Esophagus squamous epithelium (tissue), 5 donors: ENCODE measurements around the gene MRM2. TPM values are rescaled to one million over a fixed set of nuclear protein-coding genes. Genes with fewer than 3 reads are reported as not detected.

Experiments
- DNase-seq: peaks from one replicate; lab custom pipeline; 2025; lab: John Stamatoyannopoulos, UW
- H3K27ac ChIP-seq, 4 donors: fragments of 200-600 bp; sonication (generic); one replicate each; pipeline ENCODE4 v1.5.1; 2016 to 2019; ENCODE audit warnings: mild to moderate bottlenecking in 1 of 4
- H3K27me3 ChIP-seq, 4 donors: fragments of 200-600 bp; sonication (generic); 1 replicate in 3 of 4; 2 replicates in 1 of 4; pipeline versions ENCODE4 v1.5.1 to v1.6.0; 2017 to 2021; ENCODE audit warnings: antibody characterized with exemption in 1 of 4
- H3K36me3 ChIP-seq, 3 donors: fragments of 200-600 bp; sonication (generic); one replicate each; pipeline ENCODE4 v1.5.1; 2016 to 2019
- H3K4me1 ChIP-seq, 3 donors: fragments of 200-600 bp; sonication (generic); one replicate each; pipeline ENCODE4 v1.5.1; 2017 to 2019
- H3K4me3 ChIP-seq, 4 donors: fragments of 200-600 bp; sonication (generic); 1 replicate in 3 of 4; 2 replicates in 1 of 4; pipeline ENCODE4 v1.5.1; 2016 to 2019; ENCODE audit warnings: mild to moderate bottlenecking in 2 of 4, moderate library complexity in 1 of 4
- H3K9me3 ChIP-seq, 3 donors: fragments of 200-600 bp; sonication (generic); one replicate each; pipeline ENCODE4 v1.5.1; 2016 to 2019
- CTCF ChIP-seq, 6 experiments: fragments of 450-650 bp in 4 of 6; fragments of 200-600 bp in 2 of 6; sonication (generic) in 2 of 6; IDR thresholded peaks; one replicate each; pipeline ENCODE4 v1.5.1; 2016 to 2019; ENCODE audit warnings: antibody characterized with exemption in 6 of 6, mild to moderate bottlenecking in 4 of 6, moderate library complexity in 4 of 6
- POLR2A ChIP-seq, 4 donors: fragments of 450-650 bp; IDR thresholded peaks; one replicate each; pipeline ENCODE4 v1.6.1; 2017; ENCODE audit warnings: antibody characterized with exemption in 4 of 4, mild to moderate bottlenecking in 4 of 4, moderate library complexity in 3 of 4
- WGBS, 2 donors: methylation state at CpG; one replicate each; pipeline ENCODE4 v1.1.5; 2018; 5-methylcytosine and 5-hydroxymethylcytosine counted together
- intact Hi-C: fragments of 100-400 bp; cut with DNase I; formaldehyde crosslinking; loops from one replicate; pipeline ENCODE4 v1.15.0; 2022
- total RNA-seq, 4 donors: library from RNA; depleted of rRNA; stranded (reverse); fragments of >200 nt; gene quantifications; one replicate each; pipeline ENCODE4 v1.1.0, GENCODE V29; 2016
- donor health status: DM: yes; HTN: yes; CAD: no.

MRM2 gene
- total RNA-seq, 4 donors from 2014 or later, result 16.8 to 31.5 (median 17.9) TPM

- peaks cover 0 to 24% (median 12%) of the 10 kb centered on the region in 3 donors for H3K4me1 ChIP-seq
- peaks cover 10 to 100% (median 12%) of the 10 kb centered on the region in 3 donors for H3K36me3 ChIP-seq
- H3K4me3 ChIP-seq, result no peak overlapping the region
- TF ChIP-seq POLR2A (IDR thresholded peaks at IDR 0.05), result no peak
- no peak for TF ChIP-seq CTCF (IDR thresholded peaks at IDR 0.05)
- H3K27ac ChIP-seq, result peak overlapping the region in 3 of 4 donors; percentile 51 to 81 (median 70)
- no peaks in the 10 kb centered on the region for H3K9me3 ChIP-seq
- WGBS, 2 donors, result 91 to 94% methylated on average over 5 to 11 of the region's 13 CpGs
- intact Hi-C loops, result no loop called here
- no peaks in the 10 kb centered on the region for H3K27me3 ChIP-seq
- DNase-seq, result no peak
These were observed 17.5 kb downstream of the MRM2 start for GRCh38 chr7:2224491-2224928.

- Histone ChIP-seq H3K27me3 (no peaks in the 10 kb centered on the region), H3K4me3 (no peak overlapping the region), H3K9me3 (no peaks in the 10 kb centered on the region), H3K36me3 (peaks cover 10 to 99% (median 12%) of the 10 kb centered on the region in 3 donors), H3K4me1 (peaks cover 0 to 24% (median 12%) of the 10 kb centered on the region in 3 donors), H3K27ac (no peak overlapping the region)
- intact Hi-C loops, result no loop called here
- DNase-seq, result no peak
- TF ChIP-seq POLR2A (IDR thresholded peaks at IDR 0.05) (no peak), CTCF (IDR thresholded peaks at IDR 0.05) (no peak)
- 100% methylated on average over 3 of the region's 17 CpGs; no CpG with 5 or more reads in 1 of the 2 donors for WGBS, 2 donors
These were observed 18.7 kb downstream of the MRM2 start for GRCh38 chr7:2223321-2223720.

DNA sequence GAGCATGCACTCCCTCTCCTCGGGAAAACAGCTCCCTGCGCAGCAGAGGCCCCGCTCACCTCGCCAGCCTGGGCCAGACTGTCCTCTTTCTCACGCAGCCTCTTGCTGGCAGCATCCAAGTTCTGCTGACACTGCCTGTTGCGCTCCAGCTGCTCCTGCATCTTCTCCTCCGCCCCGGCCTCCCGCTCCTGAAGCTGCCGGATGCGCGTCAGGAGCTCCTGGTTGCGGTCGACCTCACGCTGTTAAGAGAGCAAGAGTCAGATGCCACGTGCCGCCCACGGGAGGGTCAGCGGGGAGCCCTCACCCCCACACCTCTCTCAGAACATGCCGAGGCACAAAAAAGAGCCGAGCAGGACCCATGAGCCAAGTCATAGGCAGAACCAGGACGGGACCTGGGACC lies 19.5 kb downstream of the MRM2 start:
- Histone ChIP-seq H3K4me1 (peaks cover 0 to 24% (median 12%) of the 10 kb centered on the region in 3 donors), H3K27ac (no peak overlapping the region), H3K9me3 (no peaks in the 10 kb centered on the region), H3K27me3 (no peaks in the 10 kb centered on the region), H3K4me3 (no peak overlapping the region), H3K36me3 (peaks cover 10 to 99% (median 14%) of the 10 kb centered on the region in 3 donors)
- intact Hi-C loops, result no loop called here
- 92 to 97% methylated on average over 6 to 7 of the region's 22 CpGs for WGBS, 2 donors
- TF ChIP-seq CTCF (IDR thresholded peaks at IDR 0.05) (no peak), POLR2A (IDR thresholded peaks at IDR 0.05) (no peak)
- DNase-seq, result no peak

GRCh38 chr7:2220954-2221353 lies 21.1 kb downstream of the MRM2 start:
- intact Hi-C loops, result no loop called here
- WGBS, 2 donors, result 88 to 95% methylated on average over 4 to 10 of the region's 17 CpGs
- TF ChIP-seq CTCF (IDR thresholded peaks at IDR 0.05) (no peak), POLR2A (IDR thresholded peaks at IDR 0.05) (no peak)
- Histone ChIP-seq H3K27ac (no peak overlapping the region), H3K27me3 (no peaks in the 10 kb centered on the region), H3K4me1 (peaks cover 0 to 22% (median 12%) of the 10 kb centered on the region in 3 donors), H3K9me3 (no peaks in the 10 kb centered on the region), H3K36me3 (peaks cover 11 to 99% (median 23%) of the 10 kb centered on the region in 3 donors), H3K4me3 (no peak overlapping the region)
- DNase-seq, result no peak

DNA sequence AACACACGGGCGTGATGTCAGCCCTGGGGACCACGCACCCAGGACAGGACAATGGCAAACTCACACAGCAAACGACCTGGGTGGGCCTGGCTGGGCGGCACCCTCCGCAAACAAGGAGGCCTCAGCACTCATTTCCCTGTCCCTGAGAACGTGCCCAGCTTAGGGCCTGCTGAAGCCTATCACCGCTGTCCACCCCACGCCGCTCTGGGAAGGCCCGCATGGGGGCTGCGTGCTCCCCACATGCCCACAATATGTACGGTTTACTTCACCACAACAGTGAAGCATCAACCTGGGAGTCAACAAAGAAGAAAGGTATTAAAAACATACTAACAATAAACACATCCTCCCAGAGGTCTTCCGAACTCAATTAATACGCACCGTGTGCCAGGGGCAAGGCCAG lies 21.5 kb downstream of the MRM2 start:
- intact Hi-C loops, result no loop called here
- Histone ChIP-seq H3K27me3 (no peaks in the 10 kb centered on the region), H3K4me3 (no peak overlapping the region), H3K9me3 (no peaks in the 10 kb centered on the region), H3K27ac (no peak overlapping the region), H3K36me3 (peaks cover 16 to 99% (median 27%) of the 10 kb centered on the region in 3 donors), H3K4me1 (peaks cover 0 to 17% (median 10%) of the 10 kb centered on the region in 3 donors)
- WGBS, 2 donors, result 93 to 95% methylated on average over 8 to 15 of the region's 16 CpGs
- no peak for TF ChIP-seq POLR2A (IDR thresholded peaks at IDR 0.05)
- no peak for TF ChIP-seq CTCF (IDR thresholded peaks at IDR 0.05)
- DNase-seq, result no peak
